DMS 273 (cell line): ENCODE measurements around the gene BMF.

Source experiments
- DNase-seq: peaks from one replicate; lab custom pipeline; 2025; ENCODE audit not compliant: unreplicated experiment; lab: John Stamatoyannopoulos, UW

Gene BMF

DNA sequence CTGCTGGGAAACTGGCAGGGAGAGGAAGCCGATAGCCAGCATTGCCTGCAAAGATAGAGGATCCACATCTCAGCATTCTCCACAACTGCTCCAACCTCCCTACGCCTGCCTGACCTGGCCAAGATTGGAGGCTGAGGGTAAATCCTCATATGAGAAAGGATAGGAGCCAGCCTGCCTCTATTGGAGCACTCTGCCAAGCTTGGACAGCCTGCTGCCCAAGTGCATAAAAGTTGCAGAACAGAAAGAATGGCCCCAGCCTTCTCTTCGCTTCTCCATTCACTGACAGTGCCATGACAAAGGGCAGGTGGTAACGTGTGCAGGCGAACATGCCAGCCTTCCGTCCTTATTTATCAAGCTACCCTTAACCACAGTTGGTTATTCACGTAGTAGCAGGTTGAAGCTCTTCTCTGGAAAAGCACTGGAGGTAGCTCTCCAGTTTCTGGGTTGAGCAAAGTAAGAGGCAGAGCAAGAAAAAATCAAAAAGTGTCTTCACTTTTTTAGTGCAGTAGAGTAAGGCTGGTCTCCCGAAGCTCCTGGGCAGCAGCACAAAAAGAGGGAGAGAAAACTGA lies 4.3 kb downstream of the BMF start:
- peak; percentile 46 for DNase-seq

DNA sequence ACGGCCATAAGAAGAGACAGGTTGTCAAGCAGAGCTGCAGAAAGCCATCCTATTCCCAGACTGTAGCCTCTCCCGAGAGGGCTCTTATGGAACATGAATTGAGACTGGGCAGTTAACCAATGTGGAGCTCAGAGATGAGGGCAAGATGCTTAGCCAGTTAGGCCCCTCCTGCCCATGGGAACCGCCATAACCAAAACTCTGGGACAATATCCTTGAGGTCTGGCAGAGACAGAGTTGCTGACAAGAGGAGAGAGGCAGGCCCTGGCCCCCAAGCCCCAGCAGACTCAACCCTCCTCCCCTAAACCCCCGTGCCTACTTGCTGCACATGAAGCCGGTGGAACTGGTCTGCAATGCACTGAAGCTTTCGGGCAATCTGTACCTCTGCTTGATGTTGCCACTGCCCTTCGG lies 4.8 kb downstream of the BMF start:
- peak; percentile 74 for DNase-seq

DNA sequence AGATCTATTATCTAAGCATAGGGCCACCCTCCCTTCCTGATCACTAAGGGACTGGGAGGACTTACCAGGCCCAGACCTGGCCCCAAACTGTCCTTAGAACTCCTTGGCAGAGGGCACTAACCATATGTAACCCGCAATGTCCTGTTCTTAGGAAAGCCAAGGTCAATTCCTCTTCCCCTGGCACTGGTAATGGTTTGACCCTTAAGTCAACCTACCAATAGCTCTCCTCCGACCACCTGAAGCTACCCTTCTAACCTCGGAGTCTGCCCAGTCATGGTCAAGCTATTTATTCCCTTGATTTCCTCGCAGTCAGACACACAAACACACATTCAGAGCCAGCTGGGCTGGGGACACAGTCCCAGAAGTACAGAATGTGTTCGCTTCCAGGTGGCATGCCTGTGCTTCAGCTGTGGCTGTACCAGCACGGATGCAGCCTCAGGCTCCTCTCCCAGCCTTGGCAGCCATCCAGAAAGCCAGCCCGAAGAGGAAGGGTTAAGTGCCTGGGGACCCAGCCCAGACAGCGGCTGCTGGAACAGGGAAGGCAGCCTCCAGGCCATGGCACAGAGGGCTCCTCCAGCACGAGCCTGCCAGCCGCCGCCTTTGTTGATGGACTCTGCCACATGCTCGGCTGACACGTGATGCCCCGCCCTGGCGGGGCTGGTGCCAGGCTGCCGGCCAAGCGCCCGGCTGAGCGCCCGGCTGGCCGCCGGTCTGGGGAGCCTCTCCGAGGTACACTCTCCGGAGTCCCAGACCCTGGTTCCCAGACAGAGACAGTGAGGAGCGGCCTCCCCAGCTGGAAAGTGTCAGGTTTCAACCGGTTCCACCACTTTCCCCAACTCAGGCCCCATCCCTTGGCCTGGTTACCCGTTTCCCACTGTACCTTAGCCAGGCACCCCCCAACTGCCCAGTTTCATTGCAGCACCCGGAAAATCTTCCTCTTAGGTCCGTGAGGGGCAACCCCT lies 5.5 kb downstream of the BMF start:
- peak; percentile 91 for DNase-seq

DNA sequence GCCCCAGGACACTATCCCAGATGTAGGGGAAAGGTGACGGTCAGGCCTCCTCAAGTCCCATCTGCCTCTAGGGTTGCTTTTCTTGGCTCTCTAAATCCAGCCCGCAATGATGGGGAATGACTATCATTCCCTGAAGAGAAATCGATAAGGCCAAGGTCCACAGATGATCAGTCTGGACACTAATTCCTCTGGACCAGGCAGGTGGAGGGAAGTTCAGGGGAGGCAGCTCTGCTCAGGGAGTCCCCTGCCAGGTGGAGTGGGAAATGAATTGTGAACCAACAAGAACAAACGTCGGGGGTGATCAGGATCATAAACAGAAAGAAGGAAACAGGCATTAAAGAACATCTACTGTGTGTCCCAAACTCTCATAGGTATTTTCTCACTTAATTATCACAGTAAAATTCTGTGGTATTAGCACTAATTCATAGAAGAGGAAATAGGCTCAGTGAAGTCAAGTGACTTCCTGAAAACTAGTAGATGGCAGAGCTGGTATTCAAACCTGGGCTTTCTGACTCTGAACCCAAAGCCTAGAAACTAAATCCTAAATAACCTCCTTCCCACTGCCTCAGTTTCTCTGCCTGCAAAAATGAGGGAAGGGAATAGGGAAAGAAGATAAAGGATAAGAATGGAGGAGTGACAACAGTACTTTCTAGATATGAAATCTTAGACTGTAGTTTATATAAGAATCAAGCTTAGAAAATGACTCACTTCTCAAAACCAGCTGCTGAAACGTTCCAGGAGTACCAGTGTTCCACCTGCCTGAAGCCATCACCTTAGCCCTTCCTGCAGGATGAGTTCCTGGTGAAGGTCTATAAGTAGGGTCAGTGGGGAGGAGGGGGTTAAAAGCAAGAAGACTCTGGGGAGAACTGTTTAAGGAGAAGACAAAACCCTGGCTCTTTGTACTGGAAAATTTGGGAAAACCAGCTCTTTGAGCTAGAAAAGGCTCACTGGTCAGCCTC lies 7.5 kb downstream of the BMF start:
- DNase-seq, result no peak

DNA sequence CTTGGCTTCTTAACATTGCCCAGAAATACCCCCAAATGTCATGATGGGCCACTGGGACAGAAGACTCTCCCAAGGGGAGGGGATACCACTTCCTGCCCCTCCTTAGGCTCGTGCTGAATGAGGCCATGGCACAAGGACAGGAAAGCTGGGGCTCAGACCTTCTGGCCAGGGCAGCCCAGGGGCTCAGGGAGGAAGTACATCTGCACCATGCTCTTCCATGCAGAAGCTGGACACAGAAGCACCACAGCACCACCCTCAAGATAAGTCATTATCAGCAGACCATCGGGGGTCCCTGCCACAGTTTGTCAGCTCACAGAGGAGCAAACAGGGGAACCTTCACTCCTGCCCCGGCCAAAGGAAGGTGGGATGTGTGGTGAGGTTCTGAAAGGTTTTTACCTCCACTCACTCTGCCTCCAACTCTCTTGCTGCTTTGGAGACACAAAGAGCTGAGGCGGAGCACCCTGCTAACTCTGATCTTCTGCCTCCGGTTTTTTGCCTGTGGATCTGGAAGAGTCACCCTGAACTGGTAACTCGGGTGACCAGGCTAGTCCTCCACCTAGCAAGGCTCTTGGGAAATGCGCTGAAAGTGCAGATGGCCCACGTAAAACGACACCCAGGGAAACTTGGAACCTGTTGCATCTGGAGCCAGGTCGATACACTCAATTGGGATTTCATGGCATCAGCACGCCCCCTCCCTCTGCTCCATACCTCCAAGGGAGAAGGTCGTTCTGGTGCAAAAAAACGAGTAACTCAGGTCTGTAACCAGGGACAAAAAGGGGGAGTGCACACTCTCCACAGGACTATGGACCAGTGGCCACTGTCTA lies 8.3 kb downstream of the BMF start:
- peak; percentile 33 for DNase-seq

DNA sequence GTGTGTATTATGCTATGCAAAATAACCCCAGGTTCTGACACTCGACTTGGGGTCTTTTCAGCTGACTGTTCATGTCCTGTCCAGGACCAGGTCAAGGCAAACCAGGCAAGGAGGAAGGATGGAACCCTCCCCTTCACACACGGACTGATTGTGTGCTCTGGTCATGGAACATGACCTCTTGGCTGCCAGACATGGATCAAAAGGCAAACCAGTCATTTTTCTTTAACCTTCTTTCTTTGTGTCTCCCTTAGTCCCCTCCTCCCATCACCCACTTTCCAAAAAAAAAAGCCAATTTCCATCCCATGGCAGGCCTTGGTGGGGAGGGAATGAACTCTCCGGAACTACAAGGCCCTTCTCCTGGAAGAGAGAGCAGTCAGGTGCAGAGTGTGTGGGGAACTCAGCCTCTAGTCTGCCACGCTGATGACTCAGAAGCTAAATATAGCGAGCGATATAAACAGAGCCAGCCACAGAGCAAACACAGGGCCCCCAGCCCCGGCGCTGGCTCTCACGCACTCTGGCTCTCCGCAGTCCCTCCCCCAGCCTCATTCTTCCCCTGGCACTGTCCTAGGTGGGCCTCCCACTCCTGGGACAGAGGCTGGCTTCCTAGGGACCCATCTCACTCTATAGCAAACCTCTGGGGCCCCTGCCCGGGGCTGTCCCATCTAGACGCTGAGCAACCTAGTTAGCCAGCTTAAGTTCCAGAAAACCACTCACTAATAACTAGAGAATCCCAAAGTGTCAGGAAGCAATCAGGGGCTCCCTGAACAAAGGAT lies 10.0 kb downstream of the BMF start:
- peak; percentile 83 for DNase-seq

DNA sequence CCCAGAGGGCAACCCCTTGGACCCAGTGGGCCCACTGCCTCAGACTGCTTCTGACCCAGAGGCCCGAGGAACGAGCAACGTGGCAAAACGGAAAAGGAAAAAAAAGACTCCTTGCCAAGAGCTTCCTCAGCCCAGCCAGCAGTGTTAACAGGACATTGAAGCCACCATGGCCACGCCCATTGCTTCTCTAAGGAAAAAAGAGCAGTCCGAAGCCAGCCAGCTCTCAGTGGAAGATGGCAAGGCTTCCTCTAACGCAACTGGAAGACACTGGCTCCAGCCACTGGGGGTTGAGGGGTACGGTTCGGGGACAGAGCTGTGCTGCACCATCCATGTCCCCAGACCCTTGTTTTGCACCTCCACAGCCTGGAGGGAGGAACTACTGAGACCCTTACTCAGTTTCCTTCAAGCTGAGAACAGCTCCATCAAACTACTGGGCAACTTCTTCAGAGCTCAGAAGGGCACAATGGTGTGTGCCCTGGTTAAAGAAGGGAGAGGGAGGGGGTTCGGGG lies 10.7 kb downstream of the BMF start:
- no peak for DNase-seq

DNA sequence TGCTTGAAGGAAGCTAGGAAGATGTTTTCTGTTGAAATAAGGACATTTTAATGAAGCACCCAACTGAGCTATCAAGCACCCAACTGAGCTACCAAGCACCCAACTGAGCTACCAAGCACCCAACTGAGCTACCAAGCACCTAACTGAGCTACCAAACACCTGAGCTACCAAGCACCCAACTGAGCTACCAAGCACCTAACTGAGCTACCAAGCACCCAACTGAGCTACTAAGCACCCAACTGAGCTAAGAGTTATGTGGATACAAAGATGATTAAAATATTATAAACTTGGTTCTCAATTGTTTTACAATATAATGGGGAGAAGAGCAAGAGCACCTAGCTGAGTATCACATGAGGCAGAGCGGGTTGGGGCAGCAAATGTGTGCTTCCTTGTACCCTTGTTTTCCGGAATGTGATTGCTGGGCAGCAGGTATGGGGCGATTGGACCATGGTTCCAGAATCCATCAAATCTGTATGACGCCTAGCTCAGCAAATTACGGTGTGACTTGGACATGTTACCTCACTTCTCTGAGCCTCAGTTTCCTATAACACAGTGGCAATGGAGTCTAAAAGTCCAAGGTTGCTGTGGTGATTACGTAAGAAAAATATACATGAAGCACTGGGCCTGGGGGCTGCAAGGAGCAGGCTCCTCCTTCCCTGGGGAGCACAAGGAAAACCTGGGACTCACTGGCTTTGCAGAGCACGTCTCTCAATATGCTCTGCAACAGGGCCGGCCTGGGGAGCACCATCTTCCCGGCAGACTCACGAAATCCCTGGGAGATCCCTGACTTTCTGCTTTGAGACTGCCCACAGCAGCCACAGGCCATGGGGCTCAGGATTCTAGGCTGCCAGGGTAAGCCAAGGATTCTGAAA lies 11.3 kb downstream of the BMF start:
- no peak for DNase-seq

DNA sequence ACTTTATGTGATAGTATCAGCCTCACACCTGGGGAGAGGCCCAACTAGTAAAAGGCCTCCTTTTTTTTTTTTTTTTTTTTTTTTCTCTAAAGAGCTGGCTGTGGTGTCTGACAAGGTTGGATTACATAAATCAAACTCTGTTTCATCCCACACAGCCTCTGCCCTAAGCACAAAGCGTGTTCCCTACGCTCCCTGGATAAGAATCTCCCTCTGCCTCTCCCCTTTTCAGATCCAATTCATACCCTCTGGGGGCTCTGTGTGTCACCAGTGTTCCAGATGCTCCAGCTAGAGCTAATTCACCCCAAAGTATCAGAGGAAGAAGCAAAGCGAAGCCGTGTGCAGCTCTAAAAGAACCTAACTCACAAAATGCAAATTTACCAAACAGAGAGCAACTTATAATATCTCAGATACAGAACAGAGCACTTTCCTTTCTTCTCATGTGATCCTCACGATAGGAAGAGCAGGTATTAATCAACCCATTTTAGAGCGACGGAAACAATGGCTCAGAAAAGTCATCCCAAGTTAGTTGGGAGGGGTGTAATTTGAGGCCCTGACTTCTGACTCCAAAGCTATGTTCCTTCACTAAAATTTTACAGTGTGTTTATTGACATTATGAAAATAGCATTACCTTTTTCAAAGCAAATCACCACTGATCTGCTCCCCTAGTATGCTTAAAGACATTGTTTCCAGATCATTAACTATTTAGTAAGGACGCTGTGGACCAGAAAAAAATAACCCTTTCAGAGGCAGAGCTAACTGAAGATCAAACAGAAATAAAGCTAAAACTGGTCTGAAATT lies 12.4 kb downstream of the BMF start:
- no peak for DNase-seq

DNA sequence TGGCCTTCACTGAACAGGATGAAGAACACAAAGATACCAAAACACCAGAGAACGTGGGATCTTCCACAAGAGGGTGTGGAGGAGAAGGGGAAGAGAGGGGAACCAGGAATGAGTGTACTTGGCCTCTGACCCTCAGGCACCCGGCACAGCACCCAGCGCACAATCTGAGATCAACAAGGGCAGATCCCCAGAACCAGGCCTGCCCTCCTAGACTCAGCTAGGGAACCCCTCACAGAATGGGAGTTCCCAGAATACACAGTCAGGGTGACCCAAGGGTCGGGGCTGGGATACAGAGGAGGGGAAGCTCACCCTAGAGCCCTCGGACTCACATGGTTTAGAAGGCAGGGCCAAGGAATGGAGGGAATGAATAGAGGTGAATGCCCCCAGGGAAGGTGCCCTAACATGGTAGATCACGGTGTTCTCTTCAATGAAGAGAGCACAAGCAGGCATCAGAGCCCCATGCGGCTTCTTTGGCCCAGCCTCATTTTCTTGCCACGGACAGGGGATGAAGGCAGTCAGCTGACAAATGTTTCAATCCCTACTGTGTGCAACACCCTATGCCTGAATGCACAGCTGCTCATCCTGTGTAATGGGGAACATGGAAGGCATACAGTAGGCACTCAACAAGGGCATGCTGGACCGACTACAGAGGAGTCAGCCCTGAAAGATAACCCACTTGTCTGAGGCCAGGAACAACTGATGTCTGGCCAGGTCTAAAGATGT lies 13.1 kb downstream of the BMF start:
- DNase-seq, result no peak

DNA sequence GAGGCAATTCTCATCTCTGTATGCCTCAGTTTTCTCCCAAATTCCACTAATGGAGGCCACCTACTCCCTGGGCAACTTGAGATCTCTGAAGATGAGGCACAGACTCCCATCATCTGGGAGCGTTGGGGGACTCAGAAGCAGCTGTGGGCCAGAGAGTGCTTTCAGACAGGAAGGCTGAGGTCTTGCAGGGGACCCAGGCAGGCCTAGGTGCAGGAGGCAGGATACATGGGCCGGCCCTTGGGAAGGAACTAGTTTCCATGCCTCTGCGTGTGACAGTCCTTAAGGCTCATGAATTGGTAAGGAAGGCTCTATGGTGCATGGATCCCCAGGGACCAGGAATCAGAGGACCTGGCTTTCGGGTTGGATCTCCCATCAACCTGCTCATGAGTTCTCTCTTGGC lies 14.5 kb downstream of the BMF start:
- DNase-seq, result no peak

DNA sequence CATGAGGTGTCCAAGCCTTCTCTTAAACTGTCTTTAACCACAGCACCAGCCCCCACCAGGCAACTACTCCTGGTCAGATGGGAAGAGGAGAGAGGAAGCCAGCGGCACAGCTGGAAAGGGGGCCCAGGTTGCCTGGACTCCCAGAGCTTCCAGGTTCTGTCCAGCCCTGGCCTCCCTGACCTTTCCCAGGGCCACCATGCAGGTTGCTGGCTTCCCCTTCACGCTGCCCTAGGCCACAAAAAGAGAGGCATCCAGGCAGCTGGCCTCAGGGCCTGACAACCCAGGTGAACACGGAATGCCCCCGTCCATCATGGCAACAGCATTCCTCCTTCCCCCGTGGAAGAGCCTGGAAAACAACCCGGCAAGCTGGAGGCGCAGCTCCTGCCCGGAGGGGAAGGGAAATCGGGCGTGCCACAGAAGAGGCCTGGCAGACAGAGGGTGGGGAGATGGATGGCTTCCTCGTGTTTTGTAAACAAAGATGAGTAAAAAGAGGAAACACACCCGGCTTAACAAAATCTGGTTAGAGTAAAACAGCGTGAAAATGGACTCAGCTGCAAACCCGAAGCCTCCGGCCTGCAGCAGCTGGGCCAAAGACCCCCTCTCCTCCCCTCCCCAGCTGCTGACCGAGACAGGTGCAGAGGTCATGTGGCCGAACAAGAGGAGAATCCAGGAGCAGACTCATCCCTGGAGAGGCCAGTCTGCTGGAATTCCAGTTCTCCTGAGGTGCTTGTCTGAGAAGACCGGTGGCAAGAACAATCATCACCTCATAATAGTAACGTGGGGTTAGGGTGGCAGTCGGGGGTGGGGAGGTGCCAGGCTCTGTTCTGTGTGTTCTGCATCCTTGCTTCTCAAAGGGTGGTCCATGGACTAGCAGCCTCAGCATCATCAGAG lies 15.5 kb downstream of the BMF start:
- DNase-seq, result no peak

DNA sequence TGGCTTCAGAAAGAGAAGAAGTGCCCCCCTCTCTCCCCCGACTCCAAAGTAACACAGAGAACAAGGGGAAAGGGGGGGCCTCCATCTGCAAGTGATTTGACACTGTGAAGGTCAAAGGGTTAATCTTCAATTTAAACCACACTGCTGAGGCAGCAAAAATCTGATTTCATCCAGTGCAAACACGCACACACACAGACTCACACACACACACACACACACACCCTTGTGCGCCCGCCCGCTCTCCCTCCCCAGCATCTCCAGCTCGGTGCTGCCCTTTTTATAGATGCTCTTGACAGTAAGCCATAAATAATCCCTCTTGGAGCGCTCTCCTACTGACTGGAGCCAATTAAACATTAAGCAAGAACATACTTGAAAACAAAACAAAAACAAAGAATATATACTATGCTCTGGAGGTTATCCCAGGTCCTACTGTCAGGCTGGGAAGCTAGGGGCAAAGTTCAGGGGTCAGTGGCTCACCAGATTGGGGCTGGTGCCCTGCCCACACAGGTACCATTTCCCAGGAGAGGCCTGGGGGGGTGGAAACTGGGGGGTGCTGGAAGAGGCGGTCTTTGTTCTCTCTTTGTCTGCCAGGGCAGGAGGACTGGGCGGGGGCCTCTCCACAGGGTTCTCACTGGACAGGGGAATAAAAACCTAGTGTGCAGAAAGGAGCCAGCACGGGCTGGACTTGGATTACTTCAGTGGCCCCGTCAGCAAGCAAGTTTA lies 16.3 kb downstream of the BMF start:
- peak; percentile 61 for DNase-seq

DNA sequence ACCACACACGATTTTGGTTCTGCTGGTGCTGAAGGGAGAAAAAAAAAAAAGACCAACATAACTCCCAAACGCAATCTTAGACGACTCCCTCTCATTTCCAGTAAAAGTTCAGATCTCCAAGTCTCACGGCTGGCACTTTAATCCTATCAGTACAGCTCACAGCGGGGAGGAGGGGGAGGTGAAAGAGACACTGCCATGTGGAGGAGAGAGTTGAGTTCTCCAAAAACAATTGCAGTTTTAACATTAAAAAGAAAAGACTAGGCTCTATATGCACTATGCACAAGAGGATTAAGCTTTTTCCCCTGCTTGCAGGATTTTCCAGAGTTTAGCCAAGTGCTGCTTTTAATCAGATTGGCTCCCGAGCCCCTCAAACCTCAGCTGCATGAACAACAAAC lies 16.8 kb downstream of the BMF start:
- DNase-seq, result peak; percentile 54

DNA sequence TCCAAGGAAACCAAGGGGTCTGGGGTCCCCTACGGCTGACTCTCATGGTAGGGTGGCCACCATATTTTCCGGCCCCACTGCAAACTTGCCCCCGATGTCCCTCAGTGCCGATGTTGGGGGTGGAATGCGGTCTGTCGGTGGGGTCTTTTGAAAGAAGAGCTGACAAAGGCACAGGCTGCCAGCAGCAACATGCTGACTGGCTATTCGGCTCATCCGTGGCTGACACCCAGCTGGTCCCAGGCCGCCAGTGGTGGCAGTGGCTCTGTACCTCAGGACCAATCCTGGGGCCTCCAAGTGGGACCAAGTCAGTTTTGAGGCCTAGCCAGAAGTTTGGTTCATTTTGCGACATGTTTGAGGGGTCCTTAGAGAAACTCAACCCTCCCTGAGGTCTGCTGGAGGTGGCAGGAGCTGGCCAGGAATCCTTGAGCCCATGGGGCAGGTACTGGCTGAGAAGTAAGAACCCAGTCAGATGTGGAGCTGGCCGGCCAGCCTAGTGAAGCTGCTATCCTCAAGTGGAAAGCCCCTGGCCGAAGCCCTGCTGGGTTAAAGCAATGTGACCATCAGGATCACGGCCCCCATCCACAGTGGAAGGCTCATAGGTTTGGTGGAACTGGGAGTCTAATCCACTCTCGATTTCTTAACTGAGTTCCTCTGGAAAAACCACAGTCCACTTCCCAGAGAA lies 17.8 kb downstream of the BMF start:
- DNase-seq, result no peak
